ENCODE results near the gene BICD2. TPM values are rescaled to one million over a fixed set of nuclear protein-coding genes. Genes with fewer than 3 reads are reported as not detected.

BICD2 gene
- total and polyA plus RNA-seq, 2 of the 8 experiments (the other 6 are each of a cell fraction or from before 2014, with no cell fraction given), result 6.6 to 22.8 TPM

- POLR2A ChIA-PET (ENCODE audit: partially characterized antibody), result no interaction called here
- FAIRE-seq (no peak), DNase-seq (ENCODE audit: low read depth in 1 of 2, low spot score in 2 of 2) (no peak)
- Histone ChIP-seq H3K36me3 (ENCODE audit: control insufficient read depth in 2 of 4, insufficient read depth in 4 of 4, low read length in 3 of 4) (peaks cover 6 to 13% (median 10%) of the 10 kb centered on the region in 4 experiments), H2AFZ (ENCODE audit: low read length) (no peak overlapping the region), H2BK5ac (ENCODE audit: low read depth, low read length) (no peak overlapping the region), H4K20me1 (replicated peaks in 1 of 2; ENCODE audit: control insufficient read depth in 1 of 2, insufficient read depth in 2 of 2, low read length in 2 of 2) (peaks cover 0 to 5% of the 10 kb centered on the region in 2 experiments), H3K9me3 (ENCODE audit: insufficient read depth in 2 of 2, low read depth in 1 of 2, low read length in 1 of 2) (no peaks in the 10 kb centered on the region), H3K9ac (replicated peaks in 1 of 4; ENCODE audit: extremely low read depth in 1 of 4, low read depth in 3 of 4, low read length in 3 of 4) (no peak overlapping the region), H3K79me2 (ENCODE audit: control insufficient read depth in 1 of 2, insufficient read depth in 2 of 2, low read length in 2 of 2) (no peaks in the 10 kb centered on the region), H3K14ac (ENCODE audit: insufficient read length) (no peak overlapping the region), H3K27ac (ENCODE audit: low read depth, low read length) (no peak overlapping the region), H3K4me3 (ENCODE audit: extremely low read depth in 1 of 4, insufficient read depth in 2 of 4, low read depth in 3 of 4, low read length in 4 of 4) (no peak overlapping the region), H2BK20ac (ENCODE audit: low read length) (no peak overlapping the region), H4K91ac (replicated peaks; ENCODE audit: insufficient read length, low read length) (no peak overlapping the region), H3K79me1 (ENCODE audit: low read depth, low read length) (no peaks in the 10 kb centered on the region; the same call in 1 of the 2 replicates), H4K5ac (ENCODE audit: insufficient read length, low read depth, low read length) (no peak overlapping the region), H3K4ac (replicated peaks; ENCODE audit: insufficient read length, low read depth, low read length) (no peak overlapping the region), H3K4me1 (replicated peaks in 1 of 4; ENCODE audit: control insufficient read depth in 3 of 4, insufficient read depth in 4 of 4, low read length in 3 of 4) (no peaks in the 10 kb centered on the region), H4K8ac (ENCODE audit: extremely low read depth, insufficient read depth, low read length) (no peak overlapping the region), H3K23ac (ENCODE audit: insufficient read length) (no peak overlapping the region), H2AK5ac (ENCODE audit: low read depth, low read length) (no peak overlapping the region), H3K4me2 (ENCODE audit: insufficient read depth in 1 of 2, low read depth in 2 of 2, low read length in 2 of 2) (no peak overlapping the region), H3K23me2 (ENCODE audit: low read depth, low read length) (no peaks in the 10 kb centered on the region), H3K56ac (replicated peaks; ENCODE audit: insufficient read length, low read depth, low read length) (no peak overlapping the region), H3K27me3 (replicated peaks in 1 of 4; ENCODE audit: control insufficient read depth in 3 of 4, extremely low read depth in 1 of 4, insufficient read depth in 3 of 4, low read length in 3 of 4) (no peaks in the 10 kb centered on the region), H2BK12ac (ENCODE audit: low read depth, low read length) (no peak overlapping the region), H3K18ac (ENCODE audit: extremely low read depth, low read length) (no peak overlapping the region), H2BK120ac (replicated peaks; ENCODE audit: low read depth, low read length) (no peak overlapping the region), H2BK15ac (ENCODE audit: low read length) (no peak overlapping the region)
- TF ChIP-seq EP300 (IDR thresholded peaks at IDR 0.05; ENCODE audit: borderline replicate concordance in 1 of 2, low read depth in 2 of 2, low read length in 2 of 2) (no peak), BRCA1 (IDR thresholded peaks at IDR 0.05; ENCODE audit: low read depth, low read length) (no peak), POU5F1 (IDR thresholded peaks at IDR 0.05; ENCODE audit: low read depth, low read length) (no peak), HDAC6 (IDR thresholded peaks at IDR 0.05; ENCODE audit: low read depth, low read length) (no peak), RBBP5 (IDR thresholded peaks at IDR 0.05; ENCODE audit: borderline replicate concordance, low read depth, low read length) (no peak), SIN3A (conservative IDR thresholded peaks at IDR 0.05 in 1 of 2, IDR thresholded peaks at IDR 0.05 in 1 of 2; ENCODE audit: low read depth in 1 of 2, low read length in 2 of 2) (no peak), RNF2 (IDR thresholded peaks at IDR 0.05; ENCODE audit: borderline replicate concordance, low read depth, low read length, missing control alignments, poor library complexity, severe bottlenecking) (no peak), CHD1 (IDR thresholded peaks at IDR 0.05; ENCODE audit: low read depth, low read length) (no peak), CEBPB (IDR thresholded peaks at IDR 0.05; ENCODE audit: low read depth, low read length) (no peak), GTF2F1 (IDR thresholded peaks at IDR 0.05; ENCODE audit: borderline replicate concordance, low read depth, low read length) (no peak), POLR2A (IDR thresholded peaks at IDR 0.05; ENCODE audit: control extremely low read depth in 1 of 2, low read depth in 2 of 2, low read length in 2 of 2) (no peak), MAX (IDR thresholded peaks at IDR 0.05) (no peak), BCL11A (IDR thresholded peaks at IDR 0.05; ENCODE audit: low read depth in 2 of 2, low read length in 2 of 2) (no peak), SP1 (IDR thresholded peaks at IDR 0.05; ENCODE audit: low read depth, low read length) (no peak), SRF (IDR thresholded peaks at IDR 0.05; ENCODE audit: low read depth, low read length) (no peak)
- 90% methylated on average over 3 of the region's 3 CpGs; no CpG with 5 or more reads in 1 of the 2 experiments for WGBS, 2 experiments (ENCODE audit: extremely low coverage in 1 of 2, insufficient coverage in 1 of 2, insufficient read length in 1 of 2, insufficient replicate concordance in 2 of 2, low coverage in 1 of 2, low lambda C conversion rate in 2 of 2, missing lambda C conversion rate in 1 of 2)
- CTCF ChIA-PET (ENCODE audit: partially characterized antibody), result interaction anchor here (1.2 to 1.7 kb wide), 4 partner anchors 8 to 81 kb away, joined by 3 to 4 read pairs (median 4); no protein-coding TSS in a partner anchor
Observed at GRCh38 chr9:92709954-92710353, 54.7 kb downstream of the BICD2 start.

Measured in H1 (cell line).